IPS DF 19.7 (cell line): ENCODE data around the gene PCMTD2.
"Not testable (repeated sequence)": the region's sequence is repeated elsewhere in the genome, so short reads cannot be mapped to it uniquely, and the experiment has no call there.

Experiments used
- DNase-seq: peaks from one replicate; pipeline ENCODE4 v3.0.0-alpha.2; 2013; ENCODE audit warnings: low read depth, low spot score

Gene PCMTD2

DNA sequence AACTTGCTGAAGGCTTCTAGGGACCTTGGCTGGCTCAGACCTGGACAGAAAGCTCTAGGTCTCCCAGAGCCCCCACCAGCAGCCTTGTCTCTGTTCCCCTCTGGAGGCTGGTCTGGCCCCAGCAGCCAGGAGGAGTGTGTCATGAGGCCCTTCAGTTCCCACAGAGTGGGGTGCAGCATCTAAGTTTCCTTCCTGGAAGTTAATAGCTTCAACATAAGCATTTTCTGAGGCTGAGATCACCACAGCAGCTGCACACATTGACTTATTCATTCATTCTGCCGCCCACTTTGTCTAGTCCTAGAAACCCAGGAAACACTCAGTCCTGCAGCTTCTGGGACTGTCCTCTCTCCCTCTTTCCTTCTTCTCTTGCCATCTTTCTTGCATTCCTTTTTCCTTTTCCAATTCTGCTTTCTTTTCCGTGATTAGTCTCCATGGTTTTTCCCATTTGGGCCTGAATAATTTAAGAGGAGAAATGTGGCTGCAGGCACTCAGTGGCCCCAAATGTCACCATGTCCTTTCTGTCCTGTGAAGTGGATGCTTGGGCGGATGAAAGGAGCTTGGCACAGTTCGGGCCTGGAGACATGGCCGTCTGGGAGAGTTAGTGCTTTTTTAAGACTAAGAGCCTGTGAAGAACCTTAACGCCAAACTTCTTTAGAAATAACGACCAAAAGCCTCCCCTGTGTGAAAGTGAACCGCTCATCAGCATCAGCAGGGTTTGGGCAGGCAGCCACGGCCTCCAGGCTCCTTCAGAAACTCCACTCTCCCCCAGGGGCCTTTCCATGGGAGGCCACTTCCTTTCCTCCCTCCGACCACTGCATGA is 31.0 kb upstream of the PCMTD2 start:
- DNase-seq: no peak

DNA sequence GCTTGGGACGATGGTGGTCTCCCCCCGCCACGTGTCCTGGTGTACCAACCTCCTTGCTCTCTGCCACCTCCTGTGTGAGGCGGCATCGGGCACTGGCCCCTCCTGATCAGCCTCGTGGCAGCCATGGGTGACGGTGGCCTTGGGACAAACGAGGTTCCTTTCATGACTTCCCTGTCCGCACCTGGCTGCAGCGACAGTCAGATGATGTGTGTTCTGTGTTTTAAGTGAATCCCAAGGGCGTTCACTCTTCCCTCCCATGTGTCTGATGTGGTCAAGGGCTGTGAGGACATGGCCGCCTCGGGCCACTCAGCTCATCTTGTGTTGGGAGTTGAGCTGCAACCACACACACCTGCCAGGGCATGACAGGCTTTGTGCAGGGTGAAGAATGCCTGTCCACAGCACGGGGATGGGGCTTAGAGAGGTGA is 30.4 kb upstream of the PCMTD2 start:
- DNase-seq: no peak

DNA sequence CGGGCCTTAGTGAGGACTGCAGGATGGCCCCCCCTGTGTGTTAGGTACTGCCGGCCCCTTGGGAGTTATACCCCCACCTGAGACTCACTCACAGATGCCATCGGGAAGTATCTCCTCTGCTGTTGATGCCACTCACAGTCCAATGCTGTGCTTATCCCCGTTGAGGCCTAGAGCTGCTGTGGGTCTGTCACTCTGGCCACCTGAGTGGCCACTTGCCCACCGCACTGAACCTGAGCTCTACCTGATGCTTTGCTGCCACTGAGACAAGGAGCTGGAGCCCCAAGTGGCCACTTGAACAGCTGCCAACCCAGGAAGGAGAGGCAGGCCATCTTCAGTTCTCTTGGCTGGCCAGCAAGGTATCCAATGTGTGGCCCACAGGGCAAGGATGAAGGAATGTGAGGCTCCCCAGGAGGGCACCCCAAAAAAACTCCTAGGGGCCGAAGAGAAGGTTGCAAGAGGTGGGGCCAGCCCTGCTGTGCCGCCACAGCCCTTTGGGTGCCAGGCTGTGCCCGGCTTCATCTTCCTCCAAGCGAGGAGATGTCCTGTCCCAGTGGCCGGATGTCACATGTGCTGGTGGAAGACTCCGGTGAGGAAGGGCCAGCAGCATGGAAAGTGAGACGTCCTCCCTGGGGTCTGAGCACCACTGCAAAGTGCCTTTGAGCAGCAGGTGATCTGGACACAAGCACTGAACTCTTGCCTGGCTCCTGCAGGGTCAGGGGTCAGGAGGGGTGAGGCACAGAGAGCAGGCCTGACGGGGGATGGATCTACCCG is 29.5 kb upstream of the PCMTD2 start:
- no peak for DNase-seq

DNA sequence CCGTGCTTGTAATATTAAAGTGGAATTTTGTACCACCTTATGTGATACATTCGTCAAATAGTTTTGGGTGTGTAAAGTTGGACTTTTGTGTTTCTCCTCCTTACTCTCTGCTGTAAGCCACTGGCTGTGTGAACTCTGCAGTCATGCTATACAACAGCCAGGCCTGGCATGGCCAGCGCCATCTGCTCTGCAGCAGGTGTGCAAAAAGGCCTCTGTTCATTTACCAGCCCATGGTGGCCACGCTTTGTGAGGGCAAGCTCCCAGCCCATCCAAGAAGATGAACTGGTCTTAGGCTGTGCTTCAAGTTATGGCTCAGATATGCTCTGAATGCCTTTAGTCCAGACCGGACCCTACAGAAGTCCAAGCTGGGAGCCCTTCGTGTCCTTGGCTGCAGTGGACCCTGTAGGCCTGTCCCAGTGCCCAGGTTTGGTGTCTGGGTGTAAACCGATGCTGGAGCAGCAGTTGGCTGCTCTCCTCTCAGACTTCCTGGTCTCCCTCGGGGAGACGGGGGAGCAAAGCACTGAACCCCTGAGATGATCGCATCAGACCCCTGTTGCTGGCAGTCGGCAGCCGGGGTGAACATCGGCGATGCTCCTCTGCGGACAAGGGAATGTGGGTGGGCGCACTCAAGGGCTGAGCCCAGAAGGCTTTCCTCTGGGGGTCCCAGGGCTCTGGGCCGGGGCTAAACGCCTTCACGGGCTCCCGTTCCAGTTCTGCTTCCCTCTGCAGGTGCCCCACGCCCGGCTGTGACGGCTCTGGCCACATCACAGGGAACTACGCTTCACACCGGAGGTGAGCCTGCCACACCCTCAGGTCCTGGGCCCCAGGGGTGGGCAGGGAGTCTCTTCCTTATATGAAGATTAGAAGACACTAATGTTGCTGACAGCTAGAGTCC is 28.6 kb upstream of the PCMTD2 start:
- no peak for DNase-seq

DNA sequence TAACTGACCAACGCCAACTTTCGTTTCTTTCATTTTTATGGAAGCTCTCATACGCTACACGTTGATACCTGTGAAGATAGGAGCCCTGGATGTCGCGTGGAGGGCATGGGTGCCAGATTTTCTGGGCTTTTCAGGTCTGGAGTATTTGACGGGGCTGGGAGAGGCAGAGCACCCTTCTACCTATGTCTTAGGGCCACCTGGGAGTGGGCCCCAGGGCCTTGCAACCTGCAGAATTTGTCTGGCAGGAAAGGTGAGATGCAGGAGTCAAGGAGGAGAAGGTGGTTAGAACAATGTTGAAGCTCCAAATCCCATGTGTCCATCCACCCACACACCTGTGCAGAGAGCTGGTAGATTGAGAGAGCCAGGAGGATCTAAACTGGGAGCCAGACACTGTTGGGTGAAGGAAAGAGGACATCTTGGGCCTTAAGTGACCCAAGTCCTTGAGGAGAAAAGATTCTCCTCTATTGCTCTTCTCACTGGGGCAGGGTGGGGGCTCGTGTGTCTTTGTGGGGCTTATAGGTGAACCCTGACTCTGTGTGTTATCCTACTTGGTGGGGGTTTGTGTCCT is 27.4 kb upstream of the PCMTD2 start:
- DNase-seq: no peak

DNA sequence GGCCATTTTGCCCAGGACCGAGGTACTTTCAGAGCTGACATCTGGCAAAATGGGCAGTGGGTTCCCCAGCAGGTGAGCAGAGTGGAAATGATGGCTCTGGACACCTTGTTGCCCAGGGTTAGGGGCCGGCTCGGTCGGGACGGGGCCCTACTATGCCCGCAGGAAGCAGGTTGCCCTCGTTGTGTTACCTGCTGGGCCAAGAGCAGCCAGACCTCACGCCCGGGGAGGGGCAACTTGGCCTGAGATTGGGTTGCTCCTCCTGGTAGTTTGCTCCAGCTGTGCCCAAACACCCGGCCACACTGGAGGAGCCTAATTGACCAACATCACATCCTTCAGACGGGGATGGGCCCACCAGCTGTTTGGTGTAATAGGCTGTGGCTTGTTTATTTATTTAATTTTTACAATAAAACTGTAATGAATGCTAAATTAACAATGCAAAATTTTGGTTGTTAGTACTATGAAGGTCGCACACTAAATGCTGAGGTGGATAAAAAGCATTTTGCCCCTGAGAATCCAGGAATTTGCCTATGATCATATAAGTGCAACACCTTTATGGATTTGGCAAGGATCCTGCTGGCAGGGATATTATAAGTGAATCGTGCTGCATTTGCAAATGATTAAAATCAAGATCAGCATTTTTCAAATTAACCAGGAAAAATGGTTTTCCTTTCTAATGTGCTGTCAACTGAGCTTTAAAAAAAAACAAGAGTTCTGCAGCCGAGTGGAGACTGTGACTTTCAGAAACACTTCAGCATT is 26.6 kb upstream of the PCMTD2 start:
- DNase-seq: no peak

DNA sequence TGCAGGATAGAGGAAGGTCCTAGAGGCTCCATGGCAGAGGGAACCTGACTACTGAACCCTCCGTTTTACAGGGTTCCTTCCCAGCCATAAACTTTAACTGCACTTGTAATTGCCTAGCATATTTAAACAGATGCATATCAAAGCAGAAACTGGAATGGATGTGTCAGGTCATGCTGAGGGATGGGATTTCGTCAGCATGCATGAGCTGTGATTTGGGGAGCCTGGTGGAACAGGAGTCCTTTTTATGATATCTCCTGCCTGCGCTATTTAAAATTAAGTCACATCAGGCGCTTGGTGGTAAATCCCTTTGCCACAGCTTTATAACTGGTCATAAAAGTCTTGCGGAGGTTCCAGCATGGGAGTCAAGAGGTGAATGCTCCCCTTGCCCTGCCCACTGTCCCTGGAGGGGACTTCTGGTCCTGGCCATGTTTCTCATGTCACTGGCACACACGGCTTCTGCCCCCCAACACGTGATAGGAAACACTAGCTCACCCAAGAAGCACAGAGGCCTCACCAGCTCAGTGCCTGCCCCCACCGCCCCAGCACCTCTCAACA is 26.0 kb upstream of the PCMTD2 start:
- no peak for DNase-seq

DNA sequence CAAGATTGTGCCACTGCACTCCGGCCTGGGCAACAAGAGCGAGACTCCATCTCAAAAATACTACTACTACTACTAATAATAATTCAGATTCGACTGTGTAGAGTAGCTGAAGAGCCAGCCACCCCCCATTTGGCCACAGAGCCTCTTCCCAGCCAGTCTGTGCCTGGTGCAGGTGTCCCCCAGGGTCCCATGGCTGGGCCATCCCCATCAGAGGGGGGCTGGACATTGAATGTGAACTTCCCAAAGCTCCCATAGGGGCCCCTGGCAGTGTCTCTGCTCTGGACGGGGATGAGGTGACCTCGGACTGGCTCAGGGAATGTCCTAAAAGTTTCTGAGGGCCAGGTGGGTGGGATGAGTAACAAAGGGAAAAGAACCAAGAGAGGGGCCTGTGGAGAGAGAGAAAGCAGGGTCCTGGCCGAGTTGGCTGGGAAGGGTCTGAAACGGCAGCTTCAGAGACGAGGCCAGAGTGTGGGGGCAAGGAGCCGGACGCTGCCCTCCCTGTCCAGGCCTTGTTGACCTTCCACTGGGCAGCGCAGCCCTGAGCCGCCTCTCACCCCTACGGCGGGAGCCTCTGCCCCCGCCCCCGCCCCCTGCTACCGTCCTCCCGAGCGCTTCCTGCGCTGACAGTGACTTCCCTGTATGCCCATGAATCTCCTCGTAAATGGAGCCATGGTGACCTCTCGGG is 24.9 kb upstream of the PCMTD2 start:
- DNase-seq: no peak

DNA sequence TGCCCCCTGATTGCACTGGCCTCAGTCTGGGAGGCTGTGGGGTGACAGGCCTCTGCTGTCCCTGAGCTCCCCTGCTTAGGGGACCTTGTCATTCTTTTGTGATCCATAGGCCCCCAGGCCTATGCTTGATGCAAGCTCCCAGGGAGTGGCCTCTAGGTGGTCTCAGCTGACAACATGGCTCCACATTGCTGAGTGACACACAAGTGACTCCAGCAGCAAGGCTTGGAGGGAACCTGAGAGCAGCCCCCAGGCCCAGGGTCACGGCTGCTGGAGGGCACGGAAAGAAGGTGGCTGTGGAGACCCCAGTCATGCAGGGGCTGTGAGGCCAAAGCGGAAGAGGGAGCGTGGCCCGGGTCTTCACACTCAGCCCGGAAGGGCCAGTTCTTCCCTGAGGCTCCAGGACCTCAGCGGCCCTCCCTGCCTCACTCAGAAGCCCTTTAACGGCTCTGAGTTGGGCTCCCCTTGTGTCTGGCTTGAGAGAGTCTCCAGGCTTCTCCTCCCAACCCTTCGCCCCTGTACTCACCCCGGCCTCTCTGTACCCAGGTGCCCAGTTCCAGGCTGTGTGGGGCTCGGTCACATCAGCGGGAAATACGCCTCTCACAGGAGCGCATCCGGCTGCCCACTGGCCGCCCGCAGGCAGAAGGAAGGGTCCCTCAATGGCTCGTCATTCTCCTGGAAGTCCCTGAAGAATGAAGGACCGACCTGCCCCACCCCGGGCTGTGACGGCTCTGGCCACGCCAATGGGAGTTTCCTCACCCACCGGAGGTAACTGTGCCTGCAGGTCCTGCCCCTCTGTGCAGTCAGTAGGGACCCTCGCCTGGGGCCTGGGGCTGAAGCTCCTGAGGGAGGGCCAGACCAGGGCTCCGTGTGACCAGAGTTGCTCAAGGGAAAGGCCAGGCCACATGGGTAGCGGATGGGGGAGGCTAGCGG is 23.7 kb upstream of the PCMTD2 start:
- DNase-seq: no peak

DNA sequence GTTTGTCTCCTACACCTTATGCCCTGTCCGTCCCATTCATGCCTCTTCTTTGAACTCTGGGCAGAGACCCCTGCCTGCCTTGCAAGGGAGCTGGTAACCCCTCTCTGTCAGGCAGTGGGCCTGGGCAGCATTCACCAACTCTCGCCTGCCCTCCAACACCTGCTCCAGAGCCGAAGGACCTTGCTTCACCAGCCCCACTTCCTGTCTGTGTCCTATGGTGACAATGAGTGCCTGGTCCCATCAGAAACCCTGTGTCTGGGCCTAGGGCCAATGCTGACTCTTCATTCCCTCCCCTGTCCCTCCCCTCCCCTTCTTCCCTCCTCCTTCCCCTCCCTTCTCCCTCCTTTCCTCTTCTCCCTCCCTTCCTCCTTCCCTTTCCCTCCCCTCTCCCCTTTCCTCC is 22.8 kb upstream of the PCMTD2 start:
- DNase-seq: no peak

DNA sequence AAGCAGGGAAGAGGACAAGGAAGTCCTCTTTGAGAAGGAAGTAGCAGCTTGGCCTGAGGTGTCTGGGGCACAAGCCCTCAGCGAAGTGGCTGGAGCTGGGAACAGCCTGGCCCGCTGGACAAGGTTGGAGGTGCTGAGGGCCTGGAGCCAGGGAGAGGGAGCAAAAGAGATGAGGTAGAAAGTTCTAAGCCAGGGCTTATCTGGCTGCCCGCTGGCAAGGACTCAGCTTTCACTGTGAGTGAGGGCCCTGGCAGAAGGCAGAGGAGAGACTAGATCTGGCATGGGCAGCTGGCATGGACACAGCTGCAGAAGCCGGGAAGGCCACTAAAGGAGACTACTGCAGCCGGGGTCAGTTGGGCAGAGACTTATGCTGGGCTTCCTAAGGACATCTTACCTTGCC is 21.8 kb upstream of the PCMTD2 start:
- no peak for DNase-seq

DNA sequence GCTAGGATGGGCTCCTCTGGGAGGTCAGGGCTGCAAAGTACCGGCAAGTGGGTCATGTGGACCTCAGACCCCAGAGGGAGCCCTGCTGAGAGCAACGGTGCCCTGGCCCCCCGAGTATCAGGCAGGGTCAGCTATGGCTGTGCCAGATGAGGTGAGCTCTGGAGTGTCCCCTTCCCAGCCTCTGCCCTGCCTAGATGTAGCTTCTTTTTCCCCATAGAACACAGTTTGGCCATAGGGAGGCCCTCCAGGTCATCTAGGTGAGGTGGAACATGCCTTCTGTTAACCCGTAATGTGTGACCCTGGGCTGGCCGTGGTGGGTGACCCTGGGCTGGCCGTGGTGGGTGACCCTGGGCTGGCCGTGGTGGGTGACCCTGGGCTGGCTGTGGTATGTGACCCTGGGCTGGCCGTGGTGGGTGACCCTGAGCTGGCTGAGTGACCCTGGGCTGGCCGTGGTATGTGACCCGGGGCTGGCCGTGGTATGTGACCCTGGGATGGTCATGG is 21.2 kb upstream of the PCMTD2 start:
- DNase-seq: no peak

DNA sequence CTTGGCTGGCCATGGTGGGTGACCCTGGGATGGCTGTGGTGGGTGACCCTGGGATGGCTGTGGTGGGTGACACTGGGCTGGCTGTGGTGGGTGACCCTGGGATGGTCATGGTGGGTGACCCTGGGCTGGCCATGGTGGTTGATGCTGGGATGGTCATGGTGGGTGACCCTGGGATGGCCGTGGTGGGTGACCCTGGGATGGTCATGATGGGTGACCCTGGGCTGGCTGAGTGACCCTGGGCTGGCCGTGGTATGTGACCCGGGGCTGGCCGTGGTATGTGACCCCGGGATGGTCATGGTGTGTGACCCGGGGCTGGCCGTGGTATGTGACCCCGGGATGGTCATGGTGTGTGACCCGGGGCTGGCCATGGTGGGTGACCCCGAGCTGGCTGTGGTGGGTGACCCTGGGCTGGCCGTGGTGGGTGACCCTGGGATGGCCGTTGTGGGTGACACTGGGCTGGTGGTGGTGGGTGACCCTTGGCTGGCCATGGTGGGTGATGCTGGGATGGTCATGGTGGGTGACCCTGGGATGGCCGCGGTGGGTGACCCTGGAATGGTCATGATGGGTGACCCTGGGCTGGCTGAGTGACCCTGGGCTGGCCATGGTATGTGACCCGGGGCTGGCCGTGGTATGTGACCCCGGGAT is 20.5 kb upstream of the PCMTD2 start:
- not testable (repeated sequence) for DNase-seq

DNA sequence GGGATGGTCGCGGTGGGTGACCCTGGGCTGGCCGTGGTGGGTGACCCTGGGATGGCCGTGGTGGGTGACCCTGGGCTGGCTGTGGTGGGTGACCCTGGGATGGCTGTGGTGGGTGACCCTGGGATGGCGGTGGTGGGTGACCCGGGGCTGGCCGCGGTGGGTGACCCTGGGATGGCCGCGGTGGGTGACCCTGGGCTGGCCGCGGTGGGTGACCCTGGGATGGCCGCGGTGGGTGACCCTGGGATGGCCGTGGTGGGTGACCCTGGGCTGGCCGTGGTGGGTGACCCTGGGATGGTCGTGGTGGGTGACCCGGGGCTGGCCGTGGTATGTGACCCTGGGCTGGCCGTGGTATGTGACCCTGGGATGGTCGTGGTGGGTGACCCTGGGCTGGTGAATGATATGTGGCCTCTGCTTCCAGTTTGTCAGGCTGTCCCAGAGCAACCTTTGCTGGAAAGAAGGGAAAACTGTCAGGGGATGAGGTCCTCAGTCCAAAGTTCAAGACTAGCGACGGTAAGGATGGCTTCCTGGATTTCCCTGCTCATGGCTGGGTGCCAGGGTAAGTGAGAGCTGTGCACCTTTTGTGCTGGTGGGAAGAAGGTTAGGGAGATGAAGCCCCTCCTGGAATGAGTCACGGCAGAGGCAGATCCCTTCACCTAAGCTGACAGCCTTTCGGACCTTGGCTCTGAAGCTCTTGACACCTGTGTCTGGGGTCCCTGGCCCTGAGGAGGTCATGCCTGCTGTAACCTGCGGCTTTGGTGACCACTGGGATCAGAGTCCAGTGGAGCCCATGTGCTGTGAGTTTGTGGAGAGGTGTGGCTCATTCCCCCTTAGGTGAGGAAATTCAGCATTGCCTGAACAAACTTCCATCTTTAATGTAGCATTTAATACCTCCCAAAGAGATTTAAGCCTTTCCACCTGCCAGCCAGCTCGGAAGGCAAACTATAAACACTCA is 19.1 kb upstream of the PCMTD2 start:
- no peak for DNase-seq

DNA sequence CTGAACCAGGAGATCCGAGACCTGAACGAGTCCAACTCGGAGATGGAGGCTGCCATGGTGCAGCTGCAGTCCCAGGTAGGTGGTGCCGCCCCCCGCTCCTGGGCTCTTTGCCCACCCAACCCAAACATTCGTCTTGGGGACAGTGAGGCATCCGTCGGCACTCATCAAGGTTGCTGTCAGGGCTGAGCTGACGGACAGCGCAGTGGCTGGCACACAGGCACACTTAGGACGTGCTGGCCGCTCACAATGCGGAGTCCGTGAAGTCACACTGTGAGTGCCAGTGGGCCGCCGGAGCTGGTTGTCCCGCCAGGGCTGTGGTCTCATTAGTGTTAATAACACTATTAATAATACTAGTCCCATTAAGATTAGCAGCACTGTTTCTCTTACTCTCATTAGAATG is 18.2 kb upstream of the PCMTD2 start:
- DNase-seq: no peak

DNA sequence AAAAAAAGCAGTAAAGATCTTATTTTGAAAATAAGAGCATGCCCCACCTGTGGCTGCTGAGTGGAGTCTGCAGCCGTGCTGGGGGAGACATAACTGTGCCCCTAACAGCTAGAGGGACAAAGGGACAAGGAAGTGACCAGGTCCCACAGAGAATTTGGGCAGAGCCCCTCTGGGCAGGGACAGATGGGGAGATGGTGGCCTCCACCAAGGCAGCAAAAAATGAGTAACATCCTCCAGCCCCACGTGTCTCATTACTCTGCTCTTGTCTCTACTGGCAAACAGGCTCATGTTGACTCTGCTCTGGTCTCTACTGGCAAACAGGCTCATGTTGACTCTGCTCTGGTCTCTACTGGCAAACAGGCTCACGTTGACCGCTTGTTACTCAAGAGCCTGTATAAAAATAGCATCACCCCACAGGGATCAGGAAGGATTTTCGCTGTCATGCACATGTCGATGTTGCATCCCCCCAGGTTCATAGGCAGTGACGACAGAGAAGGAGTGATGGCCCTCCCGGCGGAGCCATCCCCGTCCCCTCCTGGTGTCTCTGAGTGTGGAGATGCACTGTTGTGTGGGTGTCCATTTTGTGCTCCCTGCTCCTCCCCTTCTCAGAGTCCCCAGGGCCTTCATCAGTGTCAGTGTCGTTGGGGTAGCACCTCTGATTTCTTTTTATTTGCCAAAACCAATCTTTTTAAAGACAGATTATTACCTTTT is 17.3 kb upstream of the PCMTD2 start:
- no peak for DNase-seq
